Testis (tissue), 2 donors: ENCODE measurements around the gene OCIAD1.

Source experiments
- POLR2A ChIP-seq: fragments of 450-650 bp; IDR thresholded peaks from one replicate; pipeline ENCODE4 v1.6.1; 2017; ENCODE audit warnings: antibody characterized with exemption, mild to moderate bottlenecking, moderate library complexity
- TF ChIP-seq, protein P1 (sequence below), 3 experiments: fragments of 450-650 bp in 2 of 3; fragments of 200-600 bp in 1 of 3; sonication (generic) in 1 of 3; IDR thresholded peaks; one replicate each; pipeline ENCODE4 v1.5.1; 2016 to 2019; ENCODE audit warnings: antibody characterized with exemption in 3 of 3, mild to moderate bottlenecking in 2 of 3, moderate library complexity in 1 of 3

GRCh38 chr4:48863728-48864127, 32.8 kb downstream of the OCIAD1 start:
- TF ChIP-seq, protein P1, sequence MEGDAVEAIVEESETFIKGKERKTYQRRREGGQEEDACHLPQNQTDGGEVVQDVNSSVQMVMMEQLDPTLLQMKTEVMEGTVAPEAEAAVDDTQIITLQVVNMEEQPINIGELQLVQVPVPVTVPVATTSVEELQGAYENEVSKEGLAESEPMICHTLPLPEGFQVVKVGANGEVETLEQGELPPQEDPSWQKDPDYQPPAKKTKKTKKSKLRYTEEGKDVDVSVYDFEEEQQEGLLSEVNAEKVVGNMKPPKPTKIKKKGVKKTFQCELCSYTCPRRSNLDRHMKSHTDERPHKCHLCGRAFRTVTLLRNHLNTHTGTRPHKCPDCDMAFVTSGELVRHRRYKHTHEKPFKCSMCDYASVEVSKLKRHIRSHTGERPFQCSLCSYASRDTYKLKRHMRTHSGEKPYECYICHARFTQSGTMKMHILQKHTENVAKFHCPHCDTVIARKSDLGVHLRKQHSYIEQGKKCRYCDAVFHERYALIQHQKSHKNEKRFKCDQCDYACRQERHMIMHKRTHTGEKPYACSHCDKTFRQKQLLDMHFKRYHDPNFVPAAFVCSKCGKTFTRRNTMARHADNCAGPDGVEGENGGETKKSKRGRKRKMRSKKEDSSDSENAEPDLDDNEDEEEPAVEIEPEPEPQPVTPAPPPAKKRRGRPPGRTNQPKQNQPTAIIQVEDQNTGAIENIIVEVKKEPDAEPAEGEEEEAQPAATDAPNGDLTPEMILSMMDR (IDR thresholded peaks at IDR 0.05), result no peak
- no peak for TF ChIP-seq POLR2A
